GM08714 (cell line): ENCODE data around the gene UBE2J2.

Source experiments
- H3K4me3 ChIP-seq: fragments of 200-500 bp; sonication (Bioruptor generic); 2 replicates; pipeline ENCODE4 v1.5.1; 2014; ENCODE audit warnings: mild to moderate bottlenecking, low read length, inconsistent platforms
- ZNF274 ChIP-seq: IDR thresholded peaks from 2 replicates; pipeline ENCODE4 v1.6.1; 2012; ENCODE audit warnings: mild to moderate bottlenecking, low read depth, low read length

The UBE2J2 gene

DNA sequence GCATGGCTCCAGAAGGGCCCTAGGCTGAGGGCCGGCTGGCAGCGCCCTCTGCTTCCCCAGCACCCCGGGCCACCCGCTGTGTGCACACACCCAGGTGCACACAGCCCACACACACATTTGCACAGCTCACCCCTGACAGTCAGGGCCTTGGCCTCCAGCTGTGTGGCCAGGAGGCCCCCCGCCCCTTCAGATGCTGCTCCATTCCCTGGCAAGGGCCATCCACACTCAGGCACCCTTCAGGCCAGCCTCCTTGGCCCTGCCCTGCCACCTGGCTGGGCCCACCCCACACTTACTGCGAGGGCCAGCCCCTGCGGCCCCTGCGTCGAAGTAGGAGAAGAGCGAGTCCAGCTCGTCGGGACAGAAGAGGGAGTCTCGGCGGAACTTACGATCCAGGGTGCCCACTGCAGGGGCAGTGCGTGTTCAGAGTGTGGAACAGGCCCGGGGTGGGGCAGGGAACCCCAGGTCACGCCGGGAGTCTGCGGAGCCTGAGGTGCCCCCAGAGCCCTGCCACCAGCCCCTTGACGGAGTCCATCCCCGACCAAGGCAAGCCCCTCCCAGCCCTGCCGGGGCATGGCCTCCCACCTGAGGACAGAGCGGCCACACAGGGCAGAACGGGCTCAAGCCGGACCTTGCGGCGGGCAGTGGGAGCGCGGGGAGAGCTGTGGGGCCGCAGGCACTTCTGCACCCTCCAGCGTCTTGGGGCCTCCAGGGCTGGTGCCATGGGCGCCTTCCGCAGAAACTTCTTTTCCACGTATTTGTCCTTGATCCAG is 21.7 kb upstream of the UBE2J2 start:
- no peak for TF ChIP-seq ZNF274

GRCh38 chr1:1294250-1294890 is 20.7 kb upstream of the UBE2J2 start:
- no peak overlapping the region for H3K4me3 ChIP-seq
- TF ChIP-seq ZNF274 = no peak

More for the DNA sequence above, 21.7 kb upstream of the UBE2J2 start:
- H3K4me3 ChIP-seq = no peak overlapping the region

- no peak for TF ChIP-seq ZNF274
- H3K4me3 ChIP-seq = no peak overlapping the region
Measured at GRCh38 chr1:1293263-1294249, 19.9 kb upstream of the UBE2J2 start.

DNA sequence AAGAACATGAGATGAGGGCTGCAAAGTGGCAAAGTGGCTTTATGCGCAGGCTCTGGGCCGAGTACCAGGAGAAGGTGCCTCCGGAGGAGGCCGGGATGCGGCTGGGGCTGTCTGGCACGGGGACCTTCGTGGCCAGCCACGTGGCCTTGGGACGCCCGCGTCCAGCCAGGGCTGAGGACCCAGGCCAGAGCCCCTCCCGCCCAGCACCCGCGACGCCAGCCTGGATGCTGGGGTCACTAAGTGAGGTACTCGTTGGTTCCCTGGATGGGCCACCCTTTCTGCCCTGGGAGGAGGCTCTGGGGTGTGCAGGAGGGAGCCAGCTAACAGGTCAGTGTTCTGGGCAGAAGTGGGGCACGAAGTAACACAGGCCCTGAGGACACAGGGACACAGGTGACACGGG is 19.2 kb upstream of the UBE2J2 start:
- TF ChIP-seq ZNF274 = no peak
- no peak overlapping the region for H3K4me3 ChIP-seq

GRCh38 chr1:1292442-1292779 is 18.8 kb upstream of the UBE2J2 start:
- TF ChIP-seq ZNF274 = no peak
- H3K4me3 ChIP-seq = no peak overlapping the region

DNA sequence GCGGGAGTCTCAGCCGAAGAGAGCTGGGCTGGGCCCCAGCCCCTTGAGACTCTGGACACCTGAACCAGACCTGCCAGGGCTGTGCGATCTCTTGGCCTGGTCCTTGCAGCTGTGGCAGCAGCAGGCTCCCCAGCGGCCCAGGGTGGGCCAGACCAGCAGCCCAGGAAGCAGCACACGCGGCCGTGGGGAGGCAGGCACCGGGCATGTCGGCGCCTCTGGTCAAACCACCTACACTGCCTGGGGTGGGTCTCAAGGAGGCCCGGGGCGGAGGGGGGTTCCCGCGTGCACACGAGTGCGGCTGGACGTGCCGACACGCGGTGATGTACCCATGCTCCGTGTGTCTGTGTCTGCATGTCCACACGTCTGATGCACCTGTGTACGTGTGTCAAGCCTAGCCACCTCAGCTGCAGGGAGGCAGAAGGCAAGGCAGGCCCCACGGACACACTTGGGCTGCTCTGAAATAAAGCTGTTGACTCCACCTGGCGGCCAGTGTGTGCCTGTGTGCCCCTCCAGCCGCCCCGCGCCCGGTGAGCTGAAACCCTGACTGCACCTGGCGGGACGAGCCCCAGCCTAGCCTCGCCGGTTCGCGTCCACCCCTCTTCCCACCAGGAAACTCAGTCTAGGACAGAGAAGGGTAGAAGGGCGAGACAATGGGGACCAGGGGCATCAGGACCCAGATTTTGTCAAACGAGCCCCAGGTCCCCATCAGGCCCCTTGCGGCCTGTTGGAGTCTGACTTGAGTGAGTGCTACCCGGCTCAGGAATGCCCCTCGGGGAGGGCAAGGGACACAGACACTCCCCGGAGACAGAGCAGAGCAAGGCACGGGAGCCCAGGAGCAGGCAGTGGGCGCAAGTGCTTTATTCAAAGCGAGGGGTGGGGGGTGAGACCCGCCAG is 18.1 kb upstream of the UBE2J2 start:
- H3K4me3 ChIP-seq = no peak overlapping the region
- no peak for TF ChIP-seq ZNF274

- no peak for TF ChIP-seq ZNF274
- H3K4me3 ChIP-seq = no peak overlapping the region
Measured at GRCh38 chr1:1291023-1291528, 17.4 kb upstream of the UBE2J2 start.

GRCh38 chr1:1290238-1290731 is 16.6 kb upstream of the UBE2J2 start:
- H3K4me3 ChIP-seq = no peak overlapping the region
- TF ChIP-seq ZNF274 = no peak

GRCh38 chr1:1287288-1288110 is 13.8 kb upstream of the UBE2J2 start:
- no peak for TF ChIP-seq ZNF274
- H3K4me3 ChIP-seq = no peak overlapping the region

DNA sequence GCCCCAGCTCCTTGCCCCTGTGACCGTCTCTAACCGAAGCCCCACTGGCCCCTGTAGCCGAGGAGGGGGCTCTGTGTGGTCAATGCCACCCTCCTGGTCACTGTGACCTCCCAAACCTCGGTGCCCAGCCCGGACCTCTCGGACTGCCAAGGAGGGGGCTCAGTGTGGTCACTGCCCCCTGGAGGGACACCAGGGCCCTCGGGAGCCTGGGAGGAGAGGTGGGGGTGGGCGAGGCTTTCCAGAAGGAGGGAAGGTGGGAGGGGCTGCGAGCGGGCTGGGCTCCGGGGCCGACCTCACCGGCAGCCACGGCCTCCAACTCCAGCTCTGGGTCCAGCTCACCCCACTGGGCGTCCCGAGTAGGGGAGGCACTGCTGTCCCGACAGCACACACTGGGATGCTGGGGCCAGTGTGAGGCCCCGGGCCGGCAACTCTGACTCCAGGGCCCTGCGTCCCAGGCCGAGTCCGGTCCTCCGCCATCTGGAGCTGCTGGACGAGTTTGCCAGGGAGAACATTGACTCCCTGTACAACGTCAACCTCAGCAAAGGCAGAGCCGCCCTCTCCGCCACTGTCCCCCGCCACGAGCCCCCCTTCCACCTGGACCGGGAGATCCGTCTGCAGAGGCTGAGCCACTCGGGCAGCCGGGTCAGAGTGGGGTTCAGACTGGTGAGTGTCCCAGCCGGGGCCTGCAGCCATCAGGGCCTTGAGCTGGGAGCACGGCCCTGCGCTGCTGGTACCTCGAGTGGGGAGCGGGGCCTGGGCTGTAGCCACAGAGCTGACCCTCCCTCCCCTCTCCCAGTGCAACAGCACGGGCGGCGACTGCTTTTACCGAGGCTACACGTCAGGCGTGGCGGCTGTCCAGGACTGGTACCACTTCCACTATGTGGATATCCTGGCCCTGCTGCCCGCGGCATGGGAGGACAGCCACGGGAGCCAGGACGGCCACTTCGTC is 12.9 kb upstream of the UBE2J2 start:
- TF ChIP-seq ZNF274 = no peak

GRCh38 chr1:1285611-1286311 is 12.1 kb upstream of the UBE2J2 start:
- no peak overlapping the region for H3K4me3 ChIP-seq
- TF ChIP-seq ZNF274 = no peak

More for the DNA sequence above, 12.9 kb upstream of the UBE2J2 start:
- H3K4me3 ChIP-seq = no peak overlapping the region
